Ovary (tissue), 9 donors: ENCODE results near the gene ZNF768. TPM values are rescaled to one million over a fixed set of nuclear protein-coding genes. Genes with fewer than 3 reads are reported as not detected.

Experiments
- DNase-seq, 5 donors: peaks; one replicate each; pipeline ENCODE4 v3.0.0-alpha.2; 2019 to 2020
- H3K27ac ChIP-seq, 2 donors: fragments of 200-600 bp; one replicate each; pipeline versions ENCODE4 v1.5.1 to v1.8.0; 2019 to 2022
- H3K27me3 ChIP-seq: fragments of 200-600 bp; one replicate; pipeline ENCODE4 v1.8.0; 2022
- H3K36me3 ChIP-seq: fragments of 200-600 bp; sonication (generic); one replicate; pipeline ENCODE4 v1.5.1; 2019
- H3K4me1 ChIP-seq: one replicate; pipeline ENCODE4 v1.8.1; 2013; ENCODE audit warnings: mild to moderate bottlenecking, moderate library complexity; ENCODE audit not compliant: insufficient read depth
- H3K4me3 ChIP-seq: fragments of 200-600 bp; sonication (generic); one replicate; pipeline ENCODE4 v1.5.1; 2017
- H3K9me3 ChIP-seq, 2 donors: fragments of 200-600 bp in 1 of 2; sonication (generic) in 1 of 2; one replicate each; pipeline versions ENCODE4 v1.5.1 to v1.8.1; 2013 to 2019; ENCODE audit warnings: mild to moderate bottlenecking in 1 of 2, moderate library complexity in 1 of 2
- CTCF ChIP-seq, 3 donors: fragments of 450-650 bp in 2 of 3; fragments of 200-600 bp in 1 of 3; IDR thresholded peaks; one replicate each; pipeline versions ENCODE4 v1.5.1 to v1.8.0; 2016 to 2022; ENCODE audit warnings: antibody characterized with exemption in 3 of 3, mild to moderate bottlenecking in 1 of 3
- EP300 ChIP-seq: sonication (generic); formaldehyde crosslinking; IDR thresholded peaks from one replicate; pipeline ENCODE4 v1.6.1; 2017; ENCODE audit warnings: antibody characterized with exemption
- POLR2A ChIP-seq: fragments of 450-650 bp; IDR thresholded peaks from one replicate; pipeline ENCODE4 v1.6.1; 2017; ENCODE audit warnings: antibody characterized with exemption, mild to moderate bottlenecking, moderate library complexity
- whole genome bisulfite sequencing, 3 donors: extraction: QIAGEN DNeasy Blood & Tissue Kit in 1 of 3; methylation state at CpG; one replicate each; pipeline versions ENCODE4 v1.1.5 to v1.1.7; 2013 to 2017; 5-methylcytosine and 5-hydroxymethylcytosine counted together
- intact Hi-C, 4 donors: fragments of 100-400 bp; cut with DNase I; formaldehyde crosslinking; loops; one replicate each; pipeline versions ENCODE4 v1.11.0 to v1.15.1; 2022 to 2023
- polyA plus RNA-seq, 2 donors: library from polyadenylated mRNA; stranded (reverse); fragments of 200-250 nt in 1 of 2; fragments of 350-450 nt in 1 of 2; fragmentation: Illumina TruSeq in 1 of 2; extraction: RNeasy Lipid Tissue Mini Kit (QIAGEN cat#74804) in 1 of 2; gene quantifications; one replicate each; pipeline ENCODE4 v1.2.3, GENCODE V29; 2013 to 2014
- total RNA-seq, 7 donors: library from RNA; depleted of rRNA in 2 of 7; stranded (reverse); fragments of >200 nt in 2 of 7; fragmentation: NEBNext Ultra II Directional in 3 of 7; extraction: Animal tissue kit (Norgen Biotek cat#: 25700) in 3 of 7; gene quantifications; one replicate each; pipeline versions ENCODE4 v1.1.0 to v1.2.4, GENCODE V29; 2016 to 2023
- donor health status: DM: no; HTN: no; CAD: no; lungs with moderate emphysema.
- donor health status: DM: no; HTN: no; CAD: no.
- donor health status: Bipolar disorder and iron deficiency.
- donor health status: DM: yes; HTN: yes; CAD: no.
- donor health status: DM: no; HTN: no; CAD: no.
- donor health status: DM: yes; HTN: yes; CAD: no.

ZNF768 gene
- total and polyA plus RNA-seq, 9 donors = 12.4 to 43.2 (median 38.6) TPM

GRCh38 chr16:30530163-30531037, 4.0 kb upstream of the ZNF768 start:
- H3K9me3 ChIP-seq = no peaks in the 10 kb centered on the region
- intact Hi-C loops = loop anchor here in 1 of 4 donors (10.0 kb wide), 1 partner anchor 476 kb away; a partner anchor contains a TSS
- TF ChIP-seq EP300 (no peak), CTCF (IDR thresholded peaks at IDR 0.05) (no peak), POLR2A (no peak)
- H3K27ac ChIP-seq = no peak overlapping the region
- WGBS, 3 donors = 79 to 82% (median 81%) methylated on average over 13 of the region's 13 CpGs
- H3K4me1 ChIP-seq = peaks cover 8% of the 10 kb centered on the region
- no peak for DNase-seq
- no peaks in the 10 kb centered on the region for H3K36me3 ChIP-seq
- no peak overlapping the region for H3K4me3 ChIP-seq
- H3K27me3 ChIP-seq = no peaks in the 10 kb centered on the region

- TF ChIP-seq EP300 (no peak), CTCF (IDR thresholded peaks at IDR 0.05) (no peak)
- no peak for DNase-seq
- Histone ChIP-seq H3K4me3 (no peak overlapping the region), H3K9me3 (no peaks in the 10 kb centered on the region), H3K4me1 (peaks cover 8% of the 10 kb centered on the region), H3K36me3 (no peaks in the 10 kb centered on the region), H3K27ac (peak overlapping the region in 1 of 2 donors; percentile 97), H3K27me3 (no peaks in the 10 kb centered on the region)
- WGBS, 3 donors = 58 to 71% (median 66%) methylated on average over 4 of the region's 4 CpGs
- intact Hi-C loops = loop anchor here in 2 of 4 donors (10.0 kb wide), 2 partner anchors 94 to 444 kb away; partner anchors contain the start of gene DCTPP1 (in 1 of the 2)
Measured at GRCh38 chr16:30528799-30529457, 2.6 kb upstream of the ZNF768 start.

- Histone ChIP-seq H3K4me3 (peak overlapping the region; percentile 26), H3K27me3 (no peaks in the 10 kb centered on the region), H3K4me1 (peaks cover 4% of the 10 kb centered on the region), H3K36me3 (no peaks in the 10 kb centered on the region), H3K27ac (peak overlapping the region in 1 of 2 donors; percentile 97), H3K9me3 (no peaks in the 10 kb centered on the region)
- TF ChIP-seq EP300 (no peak), POLR2A (no peak), CTCF (IDR thresholded peaks at IDR 0.05) (peak in 1 of 3 donors; percentile 11)
- no peak for DNase-seq
- WGBS, 3 donors = 15 to 18% (median 16%) methylated on average over 14 of the region's 14 CpGs
- intact Hi-C loops = loop anchor here in 2 of 4 donors (10.0 kb wide), 2 partner anchors 93 to 443 kb away; partner anchors contain the start of gene DCTPP1 (in 1 of the 2)
Measured at GRCh38 chr16:30527635-30528178, 1.3 kb upstream of the ZNF768 start.
